ENCODE results near the gene MXRA8. TPM values are rescaled to one million over a fixed set of nuclear protein-coding genes. Genes with fewer than 3 reads are reported as not detected.

Gene MXRA8, protein sequence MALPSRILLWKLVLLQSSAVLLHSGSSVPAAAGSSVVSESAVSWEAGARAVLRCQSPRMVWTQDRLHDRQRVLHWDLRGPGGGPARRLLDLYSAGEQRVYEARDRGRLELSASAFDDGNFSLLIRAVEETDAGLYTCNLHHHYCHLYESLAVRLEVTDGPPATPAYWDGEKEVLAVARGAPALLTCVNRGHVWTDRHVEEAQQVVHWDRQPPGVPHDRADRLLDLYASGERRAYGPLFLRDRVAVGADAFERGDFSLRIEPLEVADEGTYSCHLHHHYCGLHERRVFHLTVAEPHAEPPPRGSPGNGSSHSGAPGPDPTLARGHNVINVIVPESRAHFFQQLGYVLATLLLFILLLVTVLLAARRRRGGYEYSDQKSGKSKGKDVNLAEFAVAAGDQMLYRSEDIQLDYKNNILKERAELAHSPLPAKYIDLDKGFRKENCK
- 345 TPM for total RNA-seq

DNA sequence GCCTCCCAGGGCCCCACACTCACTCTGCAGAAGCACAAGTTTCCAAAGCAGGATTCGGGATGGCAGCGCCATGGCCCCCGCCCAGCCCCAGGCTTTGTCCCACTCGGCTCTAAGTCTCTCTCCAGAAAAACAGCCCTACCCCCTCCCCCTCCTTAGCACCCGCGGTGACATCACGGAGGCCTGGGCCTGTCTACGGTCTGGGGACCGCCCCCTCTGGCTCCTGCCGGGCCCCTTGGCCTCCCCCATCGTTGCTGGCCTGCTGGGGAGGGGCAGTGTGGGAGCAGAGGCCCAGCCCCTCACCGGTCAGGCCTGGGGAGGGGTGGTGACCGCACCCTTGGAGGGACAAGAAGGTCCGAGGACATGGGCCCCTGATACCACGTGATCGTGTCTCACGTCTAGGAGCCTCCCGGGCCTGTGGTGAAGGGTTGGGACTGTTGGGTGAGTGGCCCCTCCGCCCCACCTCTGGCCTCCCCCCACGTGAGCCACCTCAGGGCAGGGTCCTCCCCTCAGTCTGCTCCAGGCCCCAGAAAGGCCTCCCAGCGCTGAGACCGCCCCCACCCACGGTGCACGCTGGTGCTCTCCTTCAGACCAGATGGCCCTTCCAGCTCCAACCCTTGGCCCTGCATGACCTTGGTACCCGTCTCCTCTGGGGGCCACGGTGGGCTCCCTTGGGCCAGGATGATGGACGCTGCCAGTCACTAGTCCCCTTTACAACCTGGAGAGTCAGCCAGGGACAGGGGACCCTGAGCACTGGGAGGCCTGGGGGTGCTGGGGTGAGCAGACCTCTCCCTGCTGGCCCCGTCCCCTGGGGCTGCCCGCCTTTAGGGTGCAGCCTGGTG lies at the start of gene MXRA8:
Gene MXRA8 (minus strand): TSS at position 123 of the 839 bp plus-strand sequence. CDS start 51 bp downstream, at position 72.
- Histone ChIP-seq H3K27me3 (no peaks in the 10 kb centered on the region), H3K4me1 (peaks cover 30 to 65% of the 10 kb centered on the region in 2 donors), H3K36me3 (peaks cover 12 to 13% of the 10 kb centered on the region in 2 donors), H3K9me3 (no peaks in the 10 kb centered on the region), H3K4me3 (peak within 1 kb of the TSS; percentile 54 to 65), H3K27ac (peak within 1 kb of the TSS; percentile 90 to 92)
- intact Hi-C loops (cut with DNase I): loop anchor here (2.0 kb wide), 1 partner anchor 16 kb away; the partner anchor contains the start of gene AURKAIP1
- TF ChIP-seq CTCF (IDR thresholded peaks at IDR 0.05): no peak
- DNase-seq (ENCODE audit: low spot score in 2 of 2): peak; percentile 51 to 87

GRCh38 chr1:1407636-1408318 lies 49.4 kb upstream of the MXRA8 start:
- no peak for DNase-seq (ENCODE audit: low spot score in 2 of 2)
- H3K27ac ChIP-seq: peak overlapping the region; percentile 72 to 77
- intact Hi-C loops (cut with DNase I): loop anchor here (1.0 to 10.0 kb wide), 8 partner anchors 8 to 293 kb away; partner anchors contain the start of genes ATAD3A, ATAD3B, AURKAIP1 and C1orf159

GRCh38 chr1:1406821-1407635 lies 48.7 kb upstream of the MXRA8 start, which contains the start of gene MRPL20:
MRPL20 (minus strand) TSS chr1:1407293; CDS start chr1:1407217, 76 bp downstream.
- peak; percentile 76 to 97 for DNase-seq (ENCODE audit: low spot score in 2 of 2)
- Histone ChIP-seq H3K27ac (peak within 1 kb of the TSS; percentile 72 to 77), H3K36me3 (peaks cover 20 to 36% of the 10 kb centered on the region in 2 donors), H3K4me1 (peaks cover 7 to 25% of the 10 kb centered on the region in 2 donors), H3K9me3 (no peaks in the 10 kb centered on the region), H3K4me3 (peak within 1 kb of the TSS; percentile 68 to 93), H3K27me3 (no peaks in the 10 kb centered on the region)
- TF ChIP-seq CTCF (IDR thresholded peaks at IDR 0.05): no peak
- intact Hi-C loops (cut with DNase I): loop anchor here (1.0 to 10.0 kb wide), 8 partner anchors 8 to 292 kb away; partner anchors contain the start of genes ATAD3A, ATAD3B, AURKAIP1 and C1orf159

More at GRCh38 chr1:1407636-1408318, 49.4 kb upstream of the MXRA8 start:
- Histone ChIP-seq H3K4me1 (peaks cover 7 to 25% of the 10 kb centered on the region in 2 donors), H3K9me3 (no peaks in the 10 kb centered on the region), H3K36me3 (peaks cover 15 to 29% of the 10 kb centered on the region in 2 donors), H3K4me3 (peak overlapping the region; percentile 68 to 93), H3K27me3 (no peaks in the 10 kb centered on the region)
- peak in 1 of 3 experiments; percentile 10 for TF ChIP-seq CTCF (IDR thresholded peaks at IDR 0.05)

- no peak for DNase-seq (ENCODE audit: low spot score in 2 of 2)
- intact Hi-C loops (cut with DNase I): loop anchor here (2.0 to 10.0 kb wide), 5 partner anchors 57 to 291 kb away; partner anchors contain the start of genes ATAD3A, C1orf159, DVL1 and MIB2
- Histone ChIP-seq H3K4me1 (peaks cover 7 to 25% of the 10 kb centered on the region in 2 donors), H3K36me3 (peaks cover 27 to 44% of the 10 kb centered on the region in 2 donors), H3K27me3 (no peaks in the 10 kb centered on the region), H3K27ac (peak overlapping the region; percentile 72 to 77), H3K9me3 (no peaks in the 10 kb centered on the region), H3K4me3 (peak overlapping the region; percentile 68 to 93)
- TF ChIP-seq CTCF (IDR thresholded peaks at IDR 0.05): no peak
Observed at GRCh38 chr1:1406101-1406820, 47.9 kb upstream of the MXRA8 start.
